Measurements from ENCODE around the gene ATG13. TPM values are rescaled to one million over a fixed set of nuclear protein-coding genes. Genes with fewer than 3 reads are reported as not detected.

The ATG13 gene
- total and polyA plus RNA-seq, 2 of the 8 experiments (the other 6 are each of a cell fraction or from before 2014, with no cell fraction given), result 65.0 to 77.4 TPM

DNA sequence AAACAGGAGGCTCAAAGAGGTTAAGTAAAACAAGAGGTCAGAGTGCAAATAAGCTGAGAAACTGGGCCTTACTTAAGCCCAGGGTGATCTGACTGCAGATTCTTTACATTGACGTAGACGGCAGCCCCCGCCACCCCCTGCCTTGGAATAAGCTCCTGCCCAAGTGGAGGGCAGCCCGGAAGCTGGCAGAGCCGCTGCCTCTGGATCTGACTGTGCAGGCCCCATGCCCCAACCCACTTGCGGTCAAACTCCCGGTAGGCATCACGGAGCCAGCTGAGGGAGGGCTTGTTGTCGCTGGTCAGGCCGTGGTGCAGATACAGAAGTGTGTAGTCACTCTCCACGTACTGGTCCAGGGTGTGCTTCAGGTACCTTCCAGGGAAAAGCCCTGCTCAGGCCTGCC lies 64.5 kb downstream of the ATG13 start:
- Histone ChIP-seq H3K36me3 (ENCODE audit: control insufficient read depth in 2 of 4, insufficient read depth in 4 of 4, low read length in 3 of 4) (peaks cover 0 to 11% (median 3%) of the 10 kb centered on the region in 4 experiments; a peak in 4 of 8 replicates), H2AK5ac (ENCODE audit: low read depth, low read length) (no peak overlapping the region), H3K4me2 (ENCODE audit: insufficient read depth in 1 of 2, low read depth in 2 of 2, low read length in 2 of 2) (no peak overlapping the region), H2BK20ac (ENCODE audit: low read length) (no peak overlapping the region), H3K9me3 (ENCODE audit: insufficient read depth in 2 of 2, low read depth in 1 of 2, low read length in 1 of 2) (no peaks in the 10 kb centered on the region), H3K9ac (replicated peaks in 1 of 4; ENCODE audit: extremely low read depth in 1 of 4, low read depth in 3 of 4, low read length in 3 of 4) (no peak overlapping the region), H2BK15ac (ENCODE audit: low read length) (no peak overlapping the region), H3K56ac (replicated peaks; ENCODE audit: insufficient read length, low read depth, low read length) (no peak overlapping the region), H2BK120ac (replicated peaks; ENCODE audit: low read depth, low read length) (no peak overlapping the region), H3K4ac (replicated peaks; ENCODE audit: insufficient read length, low read depth, low read length) (no peak overlapping the region), H3K4me3 (ENCODE audit: extremely low read depth in 1 of 4, insufficient read depth in 2 of 4, low read depth in 3 of 4, low read length in 4 of 4) (no peak overlapping the region), H3K4me1 (replicated peaks in 1 of 4; ENCODE audit: control insufficient read depth in 3 of 4, insufficient read depth in 4 of 4, low read length in 3 of 4) (no peaks in the 10 kb centered on the region), H3K18ac (ENCODE audit: extremely low read depth, low read length) (no peak overlapping the region), H4K8ac (ENCODE audit: extremely low read depth, insufficient read depth, low read length) (peak overlapping the region; percentile 85; the same call in 1 of the 2 replicates), H4K20me1 (replicated peaks in 1 of 2; ENCODE audit: control insufficient read depth in 1 of 2, insufficient read depth in 2 of 2, low read length in 2 of 2) (peaks cover 0 to 1% of the 10 kb centered on the region in 2 experiments), H3K79me2 (ENCODE audit: control insufficient read depth in 1 of 2, insufficient read depth in 2 of 2, low read length in 2 of 2) (no peaks in the 10 kb centered on the region), H3K14ac (ENCODE audit: insufficient read length) (no peak overlapping the region), H2AFZ (ENCODE audit: low read length) (no peak overlapping the region), H2BK12ac (ENCODE audit: low read depth, low read length) (no peak overlapping the region), H2BK5ac (ENCODE audit: low read depth, low read length) (no peak overlapping the region), H3K23me2 (ENCODE audit: low read depth, low read length) (no peaks in the 10 kb centered on the region), H3K23ac (ENCODE audit: insufficient read length) (no peak overlapping the region), H3K27ac (ENCODE audit: low read depth, low read length) (no peak overlapping the region), H3K79me1 (ENCODE audit: low read depth, low read length) (no peaks in the 10 kb centered on the region), H4K5ac (ENCODE audit: insufficient read length, low read depth, low read length) (no peak overlapping the region), H3K27me3 (replicated peaks in 1 of 4; ENCODE audit: control insufficient read depth in 3 of 4, extremely low read depth in 1 of 4, insufficient read depth in 3 of 4, low read length in 3 of 4) (no peaks in the 10 kb centered on the region), H4K91ac (replicated peaks; ENCODE audit: insufficient read length, low read length) (no peak overlapping the region)
- FAIRE-seq (no peak), DNase-seq (ENCODE audit: low read depth in 1 of 2, low spot score in 2 of 2) (no peak)
- TF ChIP-seq KDM4A (IDR thresholded peaks at IDR 0.05; ENCODE audit: low read depth, low read length, severe bottlenecking) (no peak), SP4 (IDR thresholded peaks at IDR 0.05; ENCODE audit: low read length) (no peak), EP300 (IDR thresholded peaks at IDR 0.05; ENCODE audit: borderline replicate concordance in 1 of 2, low read depth in 2 of 2, low read length in 2 of 2) (no peak), MAFK (IDR thresholded peaks at IDR 0.05; ENCODE audit: low read depth, low read length) (no peak)
- TF ChIP-seq, protein P1, sequence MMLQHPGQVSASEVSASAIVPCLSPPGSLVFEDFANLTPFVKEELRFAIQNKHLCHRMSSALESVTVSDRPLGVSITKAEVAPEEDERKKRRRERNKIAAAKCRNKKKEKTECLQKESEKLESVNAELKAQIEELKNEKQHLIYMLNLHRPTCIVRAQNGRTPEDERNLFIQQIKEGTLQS (IDR thresholded peaks at IDR 0.05; ENCODE audit: insufficient read depth, low read depth, low read length), result no peak
- 95% methylated on average over 11 of the region's 11 CpGs; no CpG with 5 or more reads in 1 of the 2 experiments for WGBS, 2 experiments (ENCODE audit: extremely low coverage in 1 of 2, insufficient coverage in 1 of 2, insufficient read length in 1 of 2, insufficient replicate concordance in 2 of 2, low coverage in 1 of 2, low lambda C conversion rate in 2 of 2, missing lambda C conversion rate in 1 of 2)
- POLR2A ChIA-PET (ENCODE audit: partially characterized antibody), result no interaction called here
- CTCF ChIA-PET (ENCODE audit: partially characterized antibody), result interaction anchor here (0.6 to 7.5 kb wide), 2 partner anchors 12 to 273 kb away, joined by 3 to 36 read pairs; no protein-coding TSS in a partner anchor

Measured in H1 (cell line).